ENCODE data around the gene PLA2G6. TPM values are rescaled to one million over a fixed set of nuclear protein-coding genes. Genes with fewer than 3 reads are reported as not detected.

The PLA2G6 gene
- total and polyA plus RNA-seq, 2 of the 8 experiments (the other 6 are each of a cell fraction or from before 2014, with no cell fraction given), result 13.2 to 21.0 TPM

- Histone ChIP-seq H3K23ac (ENCODE audit: insufficient read length) (no peak within 1 kb of the TSS), H3K4ac (replicated peaks; ENCODE audit: insufficient read length, low read depth, low read length) (peak within 1 kb of the TSS; percentile 93), H4K20me1 (replicated peaks in 1 of 2; ENCODE audit: control insufficient read depth in 1 of 2, insufficient read depth in 2 of 2, low read length in 2 of 2) (peaks cover 7 to 11% of the 10 kb centered on the region in 2 experiments), H3K4me3 (ENCODE audit: extremely low read depth in 1 of 4, insufficient read depth in 2 of 4, low read depth in 3 of 4, low read length in 4 of 4) (peak within 1 kb of the TSS; percentile 64 to 82 (median 71)), H3K56ac (replicated peaks; ENCODE audit: insufficient read length, low read depth, low read length) (no peak within 1 kb of the TSS), H2AK5ac (ENCODE audit: low read depth, low read length) (no peak within 1 kb of the TSS), H2BK20ac (ENCODE audit: low read length) (no peak within 1 kb of the TSS), H2BK12ac (ENCODE audit: low read depth, low read length) (0 out of 2 replicates have a peak within 1 kb of the TSS, but pooled peaks have one; percentile 29), H3K18ac (ENCODE audit: extremely low read depth, low read length) (peak within 1 kb of the TSS; percentile 13; the same call in 1 of the 2 replicates), H2BK15ac (ENCODE audit: low read length) (peak within 1 kb of the TSS; percentile 97), H3K79me1 (ENCODE audit: low read depth, low read length) (no peaks in the 10 kb centered on the region), H3K27ac (ENCODE audit: low read depth, low read length) (peak within 1 kb of the TSS; percentile 75; the same call in 1 of the 2 replicates), H4K91ac (replicated peaks; ENCODE audit: insufficient read length, low read length) (no peak within 1 kb of the TSS), H2BK5ac (ENCODE audit: low read depth, low read length) (peak within 1 kb of the TSS; percentile 80; the same call in 1 of the 2 replicates), H3K4me2 (ENCODE audit: insufficient read depth in 1 of 2, low read depth in 2 of 2, low read length in 2 of 2) (peak within 1 kb of the TSS; percentile 76 to 90), H3K36me3 (ENCODE audit: control insufficient read depth in 2 of 4, insufficient read depth in 4 of 4, low read length in 3 of 4) (no peaks in the 10 kb centered on the region), H3K4me1 (replicated peaks in 1 of 4; ENCODE audit: control insufficient read depth in 3 of 4, insufficient read depth in 4 of 4, low read length in 3 of 4) (peaks cover 0 to 10% (median 6%) of the 10 kb centered on the region in 4 experiments; a peak in 6 of 7 replicates), H4K5ac (ENCODE audit: insufficient read length, low read depth, low read length) (no peak within 1 kb of the TSS), H3K9ac (replicated peaks in 1 of 4; ENCODE audit: extremely low read depth in 1 of 4, low read depth in 3 of 4, low read length in 3 of 4) (peak within 1 kb of the TSS; percentile 77 to 98 (median 80)), H4K8ac (ENCODE audit: extremely low read depth, insufficient read depth, low read length) (peak within 1 kb of the TSS; percentile 98), H3K23me2 (ENCODE audit: low read depth, low read length) (peaks cover 17% of the 10 kb centered on the region), H2AFZ (ENCODE audit: low read length) (peak within 1 kb of the TSS; percentile 85), H3K9me3 (ENCODE audit: insufficient read depth in 2 of 2, low read depth in 1 of 2, low read length in 1 of 2) (no peaks in the 10 kb centered on the region), H3K79me2 (ENCODE audit: control insufficient read depth in 1 of 2, insufficient read depth in 2 of 2, low read length in 2 of 2) (peaks cover 2 to 17% of the 10 kb centered on the region in 2 experiments; a peak in 2 of 4 replicates), H3K14ac (ENCODE audit: insufficient read length) (peak within 1 kb of the TSS; percentile 58), H3K27me3 (replicated peaks in 1 of 4; ENCODE audit: control insufficient read depth in 3 of 4, extremely low read depth in 1 of 4, insufficient read depth in 3 of 4, low read length in 3 of 4) (peaks cover 0 to 14% (median 11%) of the 10 kb centered on the region in 4 experiments; a peak in 5 of 7 replicates), H2BK120ac (replicated peaks; ENCODE audit: low read depth, low read length) (no peak within 1 kb of the TSS)
- WGBS, 2 experiments (ENCODE audit: extremely low coverage in 1 of 2, insufficient coverage in 1 of 2, insufficient read length in 1 of 2, insufficient replicate concordance in 2 of 2, low coverage in 1 of 2, low lambda C conversion rate in 2 of 2, missing lambda C conversion rate in 1 of 2), result 1% methylated on average over 38 of the region's 85 CpGs; no CpG with 5 or more reads in 1 of the 2 experiments
- DNase-seq (ENCODE audit: low read depth in 1 of 2, low spot score in 2 of 2), result peak; percentile 77 to 93
- ChIA-PET POLR2A (ENCODE audit: partially characterized antibody) (interaction anchor here (0.5 to 6.6 kb wide), 11 partner anchors 9 to 133 kb away, joined by 3 to 65 read pairs (median 7); partner anchors contain the start of gene PLA2G6), CTCF (ENCODE audit: partially characterized antibody) (interaction anchor here (0.6 to 1.5 kb wide), 7 partner anchors 9 to 104 kb away, joined by 3 to 7 read pairs (median 4); no protein-coding TSS in a partner anchor)
- no peak for FAIRE-seq
- TF ChIP-seq JUN (IDR thresholded peaks at IDR 0.05; ENCODE audit: low read depth, low read length) (peak; percentile 70; the same call in 1 of the 2 replicates), MAX (IDR thresholded peaks at IDR 0.05) (no peak), USF2 (IDR thresholded peaks at IDR 0.05; ENCODE audit: low read length) (peak; percentile 69), CHD2 (IDR thresholded peaks at IDR 0.05; ENCODE audit: low read length) (peak; percentile 95), FOSL1 (IDR thresholded peaks at IDR 0.05; ENCODE audit: insufficient read depth, low read depth, low read length) (no peak), HDAC2 (IDR thresholded peaks at IDR 0.05; ENCODE audit: borderline replicate concordance in 1 of 2, low read depth in 2 of 2, low read length in 2 of 2) (0 out of 4 replicates have a peak, but pooled peaks of 1 of the 2 experiments have one; percentile 29), KDM5A (IDR thresholded peaks at IDR 0.05; ENCODE audit: low read length) (no peak), CHD1 (IDR thresholded peaks at IDR 0.05; ENCODE audit: low read depth, low read length) (no peak), SUZ12 (IDR thresholded peaks at IDR 0.05; ENCODE audit: low read length) (0 out of 2 replicates have a peak, but pooled peaks have one; percentile 1)
Measured at GRCh38 chr22:38201711-38202436, 20.2 kb upstream of the PLA2G6 start, which contains the start of gene MAFF. MAFF (plus strand) TSS chr22:38201994; CDS start chr22:38213854, 11,860 bp downstream.
